HUES48 (cell line): ENCODE data around the gene SLC19A1.

Experiments
- H3K27ac ChIP-seq: one replicate; pipeline ENCODE4 v1.7.0; 2013; ENCODE audit warnings: low read depth, low read length, inconsistent platforms
- H3K27me3 ChIP-seq: 2 replicates; pipeline ENCODE4 v1.6.1; 2013; ENCODE audit warnings: mild to moderate bottlenecking, low read length; ENCODE audit not compliant: control insufficient read depth, insufficient read depth
- H3K36me3 ChIP-seq: 2 replicates; pipeline ENCODE4 v1.6.1; 2013; ENCODE audit warnings: low read length; ENCODE audit not compliant: control insufficient read depth, insufficient read depth
- H3K4me1 ChIP-seq: 2 replicates; pipeline ENCODE4 v1.6.1; 2013; ENCODE audit warnings: mild to moderate bottlenecking, low read length; ENCODE audit not compliant: control insufficient read depth, insufficient read depth
- H3K4me3 ChIP-seq: 2 replicates; pipeline ENCODE4 v1.5.1; 2013; ENCODE audit warnings: mild to moderate bottlenecking, low read depth, low read length
- H3K9ac ChIP-seq: 2 replicates; pipeline ENCODE4 v1.6.1; 2013; ENCODE audit warnings: mild to moderate bottlenecking, low read depth, low read length, moderate library complexity
- H3K9me3 ChIP-seq: 2 replicates; pipeline ENCODE4 v1.6.1; 2013; ENCODE audit warnings: low read length; ENCODE audit not compliant: control insufficient read depth, insufficient read depth

The SLC19A1 gene

GRCh38 chr21:45454926-45455673, 87.1 kb downstream of the SLC19A1 start:
- no peaks in the 10 kb centered on the region for H3K4me1 ChIP-seq
- H3K27ac ChIP-seq = no peak overlapping the region
- H3K27me3 ChIP-seq = no peaks in the 10 kb centered on the region
- no peak overlapping the region for H3K4me3 ChIP-seq
- H3K9me3 ChIP-seq = peaks cover 5% of the 10 kb centered on the region; the same call in 1 of the 2 replicates
- H3K36me3 ChIP-seq = peaks cover 20% of the 10 kb centered on the region
- H3K9ac ChIP-seq = no peak overlapping the region

GRCh38 chr21:45454060-45454925, 87.9 kb downstream of the SLC19A1 start:
- Histone ChIP-seq H3K27ac (no peak overlapping the region), H3K4me3 (no peak overlapping the region), H3K9ac (no peak overlapping the region), H3K27me3 (no peaks in the 10 kb centered on the region), H3K9me3 (peaks cover 5% of the 10 kb centered on the region; the same call in 1 of the 2 replicates), H3K4me1 (no peaks in the 10 kb centered on the region), H3K36me3 (peaks cover 18% of the 10 kb centered on the region)

DNA sequence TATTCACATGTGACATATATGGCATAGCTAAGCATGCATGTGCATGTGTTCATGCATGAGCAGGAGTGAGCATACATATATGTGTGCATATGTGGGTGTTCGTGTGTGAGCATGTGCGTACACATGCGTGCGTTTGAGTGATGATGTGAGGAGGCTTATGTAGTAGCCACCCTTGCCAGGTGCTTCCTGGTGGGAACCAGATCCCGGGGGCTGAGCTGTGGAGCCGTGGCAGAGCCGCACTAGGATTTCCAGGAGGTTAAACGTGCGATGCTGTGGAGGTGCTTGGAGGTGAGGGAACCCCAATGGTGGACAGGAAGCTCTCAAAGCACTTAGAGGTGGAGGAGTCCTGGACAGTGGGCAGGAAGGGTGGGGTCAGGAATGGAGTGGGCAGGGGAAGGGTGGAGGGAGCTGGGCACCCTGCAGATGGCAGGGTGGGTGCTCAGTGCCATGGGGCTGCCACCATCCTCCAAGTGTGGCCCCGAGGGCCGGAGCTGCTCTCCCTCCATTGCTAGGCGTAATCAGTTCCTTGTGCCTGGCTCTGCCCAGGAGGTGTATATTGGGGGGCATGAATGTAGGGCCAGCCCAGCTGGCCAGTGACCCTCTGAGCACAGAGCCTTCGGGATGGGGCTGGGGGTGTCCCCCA, 88.8 kb downstream of the SLC19A1 start:
- no peak overlapping the region for H3K27ac ChIP-seq
- H3K4me1 ChIP-seq = no peaks in the 10 kb centered on the region

DNA sequence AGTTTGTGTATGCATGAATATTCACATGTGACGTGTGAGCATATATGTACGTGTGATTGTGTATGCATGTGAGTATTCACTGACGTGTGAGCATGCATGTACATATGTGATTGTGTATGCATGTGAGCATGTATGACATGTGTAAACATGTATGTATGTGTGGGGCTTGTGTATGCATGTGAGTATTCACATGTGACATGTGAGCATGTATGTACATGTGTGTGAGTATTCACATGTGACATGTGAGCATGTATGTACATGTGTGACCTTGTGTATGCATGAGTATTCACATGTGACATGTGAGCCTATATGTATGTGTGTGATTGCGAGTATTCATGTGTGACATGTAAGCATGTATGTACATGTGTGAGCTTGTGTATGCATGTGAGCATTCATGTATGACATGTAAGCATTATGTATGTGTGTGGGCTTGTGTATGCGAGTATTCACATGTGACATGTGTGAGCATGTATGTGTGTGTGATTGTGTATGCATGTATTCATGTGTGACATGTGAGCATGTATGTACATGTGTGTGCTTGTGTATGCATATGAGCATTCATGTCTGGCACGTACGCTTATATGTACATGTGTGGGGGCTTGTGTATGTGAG, 89.4 kb downstream of the SLC19A1 start:
- Histone ChIP-seq H3K36me3 (peaks cover 23% of the 10 kb centered on the region), H3K27ac (no peak overlapping the region), H3K9ac (no peak overlapping the region), H3K4me1 (no peaks in the 10 kb centered on the region), H3K9me3 (peaks cover 5% of the 10 kb centered on the region; the same call in 1 of the 2 replicates), H3K27me3 (no peaks in the 10 kb centered on the region), H3K4me3 (no peak overlapping the region)

More for the DNA sequence above, 88.8 kb downstream of the SLC19A1 start:
- Histone ChIP-seq H3K9me3 (peaks cover 5% of the 10 kb centered on the region; the same call in 1 of the 2 replicates), H3K9ac (no peak overlapping the region), H3K36me3 (peaks cover 18% of the 10 kb centered on the region), H3K4me3 (no peak overlapping the region), H3K27me3 (no peaks in the 10 kb centered on the region)

DNA sequence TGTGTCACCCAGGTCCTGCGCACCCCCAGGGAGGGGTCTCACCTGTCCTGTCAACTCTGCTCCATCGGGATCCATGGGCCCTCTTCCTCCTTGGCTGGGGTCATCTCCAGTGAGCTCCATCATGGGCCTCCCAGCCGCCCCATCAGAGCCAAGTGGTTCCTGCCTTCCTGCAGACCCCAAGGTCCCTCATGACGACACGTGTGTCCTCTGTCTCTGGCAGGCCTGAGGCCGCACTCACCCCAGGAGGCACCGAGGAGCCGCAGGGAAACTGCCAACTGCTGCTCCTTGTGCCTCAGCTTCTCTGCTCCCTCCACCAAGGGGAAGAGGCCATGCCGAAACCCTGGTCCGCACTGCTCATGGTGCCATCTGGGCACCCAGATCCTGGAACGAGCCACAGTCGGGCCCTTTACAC, 90.5 kb downstream of the SLC19A1 start:
- no peaks in the 10 kb centered on the region for H3K4me1 ChIP-seq
- peaks cover 5% of the 10 kb centered on the region; the same call in 1 of the 2 replicates for H3K9me3 ChIP-seq
- no peak overlapping the region for H3K9ac ChIP-seq
- peaks cover 20% of the 10 kb centered on the region for H3K36me3 ChIP-seq
- no peaks in the 10 kb centered on the region for H3K27me3 ChIP-seq
- H3K4me3 ChIP-seq = no peak overlapping the region
- no peak overlapping the region for H3K27ac ChIP-seq

DNA sequence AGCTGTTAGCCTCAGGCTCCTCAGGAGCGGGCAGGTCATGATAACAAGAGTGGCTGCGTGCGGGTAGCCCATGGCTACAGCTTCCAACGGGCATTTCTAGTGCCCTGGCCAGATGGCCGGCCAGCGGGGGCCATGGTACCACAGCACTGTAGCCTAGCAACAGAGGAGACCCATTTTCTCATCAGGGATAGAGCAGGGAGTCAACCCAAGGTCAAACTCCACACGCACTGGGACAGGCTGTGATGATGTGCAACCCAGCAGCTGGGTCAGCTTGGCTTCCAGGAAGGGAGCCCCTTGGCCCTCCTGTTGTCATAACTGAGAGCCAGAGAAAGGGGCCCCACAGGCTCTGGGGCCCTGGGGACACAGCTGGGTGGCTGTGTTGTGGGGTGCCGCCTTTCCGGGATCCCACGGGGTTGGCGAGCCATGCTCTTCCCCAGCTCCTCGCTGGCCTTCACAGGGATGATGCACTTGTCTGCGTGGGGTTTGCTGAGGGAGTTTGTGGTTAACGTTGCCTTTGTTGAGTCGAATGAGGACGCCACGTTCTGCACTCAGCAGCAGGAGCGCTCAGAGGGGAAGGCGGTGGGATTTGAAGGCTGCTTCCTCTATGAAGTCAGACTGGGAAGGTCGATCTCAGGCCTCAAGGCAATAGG, 91.0 kb downstream of the SLC19A1 start:
- Histone ChIP-seq H3K9me3 (peaks cover 5% of the 10 kb centered on the region; the same call in 1 of the 2 replicates), H3K9ac (no peak overlapping the region), H3K4me3 (no peak overlapping the region), H3K27ac (no peak overlapping the region), H3K36me3 (peaks cover 19% of the 10 kb centered on the region), H3K4me1 (no peaks in the 10 kb centered on the region), H3K27me3 (no peaks in the 10 kb centered on the region)

GRCh38 chr21:45450423-45451090, 91.7 kb downstream of the SLC19A1 start:
- Histone ChIP-seq H3K36me3 (peaks cover 12% of the 10 kb centered on the region), H3K9me3 (peaks cover 5% of the 10 kb centered on the region; the same call in 1 of the 2 replicates), H3K27ac (no peak overlapping the region), H3K4me1 (no peaks in the 10 kb centered on the region), H3K9ac (no peak overlapping the region), H3K4me3 (no peak overlapping the region), H3K27me3 (no peaks in the 10 kb centered on the region)

- H3K9ac ChIP-seq = no peak overlapping the region
- no peaks in the 10 kb centered on the region for H3K27me3 ChIP-seq
- H3K4me1 ChIP-seq = no peaks in the 10 kb centered on the region
- H3K4me3 ChIP-seq = no peak overlapping the region
- H3K9me3 ChIP-seq = peaks cover 5% of the 10 kb centered on the region; the same call in 1 of the 2 replicates
- H3K36me3 ChIP-seq = peaks cover 14% of the 10 kb centered on the region
- H3K27ac ChIP-seq = no peak overlapping the region
Measured at GRCh38 chr21:45449658-45450422, 92.4 kb downstream of the SLC19A1 start.

GRCh38 chr21:45448810-45449657, 93.2 kb downstream of the SLC19A1 start:
- Histone ChIP-seq H3K36me3 (peaks cover 14% of the 10 kb centered on the region), H3K27ac (no peak overlapping the region), H3K27me3 (no peaks in the 10 kb centered on the region), H3K4me1 (no peaks in the 10 kb centered on the region), H3K4me3 (no peak overlapping the region), H3K9ac (no peak overlapping the region), H3K9me3 (peaks cover 5% of the 10 kb centered on the region; the same call in 1 of the 2 replicates)
